Activated CD8-positive, alpha-beta T cell treated with anti-CD3 and anti-CD28 coated beads for 36 hours (primary cell): ENCODE measurements around the gene ZNF532. TPM values are rescaled to one million over a fixed set of nuclear protein-coding genes. Genes with fewer than 3 reads are reported as not detected.

Experiments
- ATAC-seq: fragments of 200-7000 bp; cut with Tn5 transposase; one replicate; pipeline ENCODE4 v1.10.0; 2021; ENCODE audit warnings: mild to moderate bottlenecking, moderate library complexity
- CTCF ChIA-PET: fragments of 350-600 bp; sonication (Branson Sonifier 250); formaldehyde crosslinking; loops from one replicate; lab custom pipeline; 2021; ENCODE audit warnings: antibody characterized with exemption; lab: Charles Lee
- POLR2A ChIA-PET: fragments of 350-600 bp; sonication (Branson Sonifier 250); formaldehyde crosslinking; loops from one replicate; lab custom pipeline; 2021; ENCODE audit warnings: antibody characterized with exemption; lab: Charles Lee
- DNase-seq: peaks from one replicate; pipeline ENCODE4 v3.0.0-alpha.2; 2020
- H3K27ac Mint-ChIP-seq: one replicate; pipeline ENCODE4 v1.8.0; 2021; ENCODE audit warnings: mild to moderate bottlenecking, mixed read lengths
- H3K27me3 Mint-ChIP-seq: one replicate; pipeline ENCODE4 v1.8.0; 2021; ENCODE audit warnings: mixed read lengths
- H3K36me3 Mint-ChIP-seq: one replicate; pipeline ENCODE4 v1.8.0; 2021; ENCODE audit warnings: low read depth, mixed read lengths
- H3K4me1 Mint-ChIP-seq: one replicate; pipeline ENCODE4 v1.8.0; 2021; ENCODE audit warnings: low read depth, mixed read lengths
- H3K4me3 Mint-ChIP-seq: one replicate; pipeline ENCODE4 v1.8.0; 2021; ENCODE audit warnings: mild to moderate bottlenecking, moderate library complexity, mixed read lengths
- H3K9me3 Mint-ChIP-seq: one replicate; pipeline ENCODE4 v1.8.0; 2021; ENCODE audit warnings: mixed read lengths
- intact Hi-C: fragments of 100-400 bp; cut with micrococcal nuclease; formaldehyde crosslinking; loops from one replicate; pipeline ENCODE4 v1.10.0; 2022
- total RNA-seq, 2 experiments: library from RNA; stranded (reverse); gene quantifications; one replicate each; pipeline ENCODE4 v1.2.3, GENCODE V29; 2021
- TF ChIP-seq, protein P1 (sequence below): fragments of 200-600 bp; IDR thresholded peaks from one replicate; pipeline ENCODE4 v1.8.0; 2022; ENCODE audit warnings: antibody characterized with exemption, mild to moderate bottlenecking

Gene ZNF532
- total RNA-seq, 2 experiments from 2014 or later, result 1.3 to 1.8 TPM

- intact Hi-C loops, result no loop called here
Measured at GRCh38 chr18:58924473-58924872, 59.8 kb downstream of the ZNF532 start.

GRCh38 chr18:58927659-58928058 is 63.0 kb downstream of the ZNF532 start:
- intact Hi-C loops, result no loop called here
- H3K9me3 Mint-ChIP-seq, result no peaks in the 10 kb centered on the region
- no peaks in the 10 kb centered on the region for H3K36me3 Mint-ChIP-seq
- H3K27ac Mint-ChIP-seq, result no peak overlapping the region
- no peaks in the 10 kb centered on the region for H3K4me1 Mint-ChIP-seq
- DNase-seq (no peak), ATAC-seq (no peak)
- CTCF ChIA-PET, result no interaction called here
- POLR2A ChIA-PET, result no interaction called here
- peaks cover 21% of the 10 kb centered on the region for H3K27me3 Mint-ChIP-seq
- H3K4me3 Mint-ChIP-seq, result no peak overlapping the region
- TF ChIP-seq, protein P1, sequence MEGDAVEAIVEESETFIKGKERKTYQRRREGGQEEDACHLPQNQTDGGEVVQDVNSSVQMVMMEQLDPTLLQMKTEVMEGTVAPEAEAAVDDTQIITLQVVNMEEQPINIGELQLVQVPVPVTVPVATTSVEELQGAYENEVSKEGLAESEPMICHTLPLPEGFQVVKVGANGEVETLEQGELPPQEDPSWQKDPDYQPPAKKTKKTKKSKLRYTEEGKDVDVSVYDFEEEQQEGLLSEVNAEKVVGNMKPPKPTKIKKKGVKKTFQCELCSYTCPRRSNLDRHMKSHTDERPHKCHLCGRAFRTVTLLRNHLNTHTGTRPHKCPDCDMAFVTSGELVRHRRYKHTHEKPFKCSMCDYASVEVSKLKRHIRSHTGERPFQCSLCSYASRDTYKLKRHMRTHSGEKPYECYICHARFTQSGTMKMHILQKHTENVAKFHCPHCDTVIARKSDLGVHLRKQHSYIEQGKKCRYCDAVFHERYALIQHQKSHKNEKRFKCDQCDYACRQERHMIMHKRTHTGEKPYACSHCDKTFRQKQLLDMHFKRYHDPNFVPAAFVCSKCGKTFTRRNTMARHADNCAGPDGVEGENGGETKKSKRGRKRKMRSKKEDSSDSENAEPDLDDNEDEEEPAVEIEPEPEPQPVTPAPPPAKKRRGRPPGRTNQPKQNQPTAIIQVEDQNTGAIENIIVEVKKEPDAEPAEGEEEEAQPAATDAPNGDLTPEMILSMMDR, result no peak

More at GRCh38 chr18:58924473-58924872, 59.8 kb downstream of the ZNF532 start:
- Mint-ChIP-seq H3K9me3 (no peaks in the 10 kb centered on the region), H3K4me1 (no peaks in the 10 kb centered on the region), H3K4me3 (no peak overlapping the region), H3K36me3 (no peaks in the 10 kb centered on the region), H3K27me3 (peaks cover 15% of the 10 kb centered on the region), H3K27ac (no peak overlapping the region)
- no peak for ATAC-seq
- TF ChIP-seq, protein P1, result no peak
- CTCF ChIA-PET, result no interaction called here
- no peak for DNase-seq
- POLR2A ChIA-PET, result no interaction called here

DNA sequence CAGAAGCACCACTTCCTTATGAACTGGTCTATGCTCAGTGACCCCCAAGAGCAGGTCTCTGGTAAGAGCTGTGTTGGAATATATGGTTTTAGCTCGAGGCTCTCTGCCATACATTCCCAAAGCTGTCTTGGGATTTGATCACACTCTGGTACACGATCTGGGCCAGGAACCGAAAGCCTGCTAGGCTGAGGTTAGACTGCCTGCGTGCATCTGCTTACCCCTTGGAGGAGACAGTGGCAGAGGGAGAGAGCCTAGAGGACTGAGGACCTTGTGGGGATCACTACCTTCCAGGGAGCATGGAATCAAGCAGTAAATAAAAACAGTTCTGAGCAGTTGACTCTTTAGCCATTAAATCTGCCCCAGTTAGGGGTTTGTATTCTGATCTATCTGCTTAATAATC is 63.7 kb downstream of the ZNF532 start:
- ATAC-seq (no peak), DNase-seq (no peak)
- CTCF ChIA-PET, result no interaction called here
- H3K27me3 Mint-ChIP-seq, result peaks cover 17% of the 10 kb centered on the region
- no peaks in the 10 kb centered on the region for H3K9me3 Mint-ChIP-seq
- no peaks in the 10 kb centered on the region for H3K36me3 Mint-ChIP-seq
- intact Hi-C loops, result no loop called here
- TF ChIP-seq, protein P1, result no peak
- no peak overlapping the region for H3K27ac Mint-ChIP-seq
- no peaks in the 10 kb centered on the region for H3K4me1 Mint-ChIP-seq
- POLR2A ChIA-PET, result no interaction called here
- no peak overlapping the region for H3K4me3 Mint-ChIP-seq

DNA sequence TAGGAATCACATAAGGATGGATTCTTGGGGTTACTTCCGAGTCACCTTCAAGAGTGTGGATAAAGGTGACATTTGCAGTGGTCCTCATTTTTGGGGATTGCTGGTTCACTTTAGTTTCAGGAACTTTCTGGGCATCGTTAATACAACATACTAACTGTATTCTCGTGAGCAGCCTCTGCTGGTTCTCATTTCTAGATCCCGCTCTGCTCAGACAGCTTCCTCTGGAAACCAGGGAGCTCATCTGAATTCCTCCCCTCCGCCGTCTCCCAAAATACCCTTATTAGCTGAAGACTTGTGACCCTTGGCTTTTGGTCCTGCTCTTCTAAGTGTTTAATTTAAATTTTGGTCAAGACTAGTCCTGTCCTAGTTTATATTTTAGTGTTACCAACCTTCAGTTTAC is 64.5 kb downstream of the ZNF532 start:
- CTCF ChIA-PET, result interaction anchor here (1.2 kb wide), 1 partner anchor 27 kb away, joined by 3 read pairs; no protein-coding TSS in a partner anchor
- no peak overlapping the region for H3K4me3 Mint-ChIP-seq
- TF ChIP-seq, protein P1, result no peak
- peaks cover 20% of the 10 kb centered on the region for H3K27me3 Mint-ChIP-seq
- no peaks in the 10 kb centered on the region for H3K9me3 Mint-ChIP-seq
- POLR2A ChIA-PET, result no interaction called here
- intact Hi-C loops, result no loop called here
- DNase-seq (no peak), ATAC-seq (no peak)
- H3K4me1 Mint-ChIP-seq, result no peaks in the 10 kb centered on the region
- H3K36me3 Mint-ChIP-seq, result no peaks in the 10 kb centered on the region
- no peak overlapping the region for H3K27ac Mint-ChIP-seq

GRCh38 chr18:58934356-58934755 is 69.7 kb downstream of the ZNF532 start:
- H3K4me1 Mint-ChIP-seq, result no peaks in the 10 kb centered on the region
- H3K9me3 Mint-ChIP-seq, result no peaks in the 10 kb centered on the region
- intact Hi-C loops, result no loop called here
- CTCF ChIA-PET, result no interaction called here
- H3K27ac Mint-ChIP-seq, result no peak overlapping the region
- no peak for DNase-seq
- POLR2A ChIA-PET, result no interaction called here
- no peaks in the 10 kb centered on the region for H3K36me3 Mint-ChIP-seq
- TF ChIP-seq, protein P1, result no peak
- no peak for ATAC-seq
- H3K27me3 Mint-ChIP-seq, result peaks cover 25% of the 10 kb centered on the region
- no peak overlapping the region for H3K4me3 Mint-ChIP-seq
